A549 (cell line): ENCODE results near the gene PLCB1. TPM values are rescaled to one million over a fixed set of nuclear protein-coding genes. Genes with fewer than 3 reads are reported as not detected.
A peak's percentile ranks its signal among the peaks of the same experiment; 100 is the strongest.

Source experiments
- ATAC-seq, 2 experiments: fragments of 200-7000 bp in 1 of 2; fragments of >200 bp in 1 of 2; cut with Nextera tagmentation in 1 of 2; cut with Tn5 transposase in 1 of 2; 3 replicates each; pipeline versions ENCODE4 v1.8.0 to v1.9.1; 2018 to 2020; ENCODE audit warnings: mild to moderate bottlenecking in 1 of 2, moderate library complexity in 1 of 2
- CTCF ChIA-PET: fragments of 300-600 bp; sonication (Branson Sonifier 250); formaldehyde crosslinking; extraction: SDS; loops from one replicate; lab custom pipeline; 2021; ENCODE audit warnings: antibody characterized with exemption, inconsistent platforms; lab: Yijun Ruan, JAX
- POLR2A ChIA-PET: fragments of 350-600 bp; formaldehyde crosslinking; extraction: SDS; loops from one replicate; lab custom pipeline; 2021; ENCODE audit warnings: antibody characterized with exemption, inconsistent platforms; lab: Yijun Ruan, JAX
- DNase-seq, 2 experiments: peaks; one replicate each; pipeline versions ENCODE4 v3.0.0 to v3.0.0-alpha.2; 2011 to 2016; ENCODE audit warnings: low read depth in 1 of 2, low spot score in 1 of 2
- FAIRE-seq: peaks from 2 replicates; lab custom pipeline; 2011; peaks lifted over from hg19 to GRCh38; lab: Jason Lieb, UNC
- H3K27ac ChIP-seq, 2 experiments: fragments of >200 bp; sonication (Bioruptor Twin); formaldehyde crosslinking; 3 replicates each; pipeline ENCODE4 v1.5.1; 2016 to 2017
- H3K4me1 ChIP-seq: fragments of >200 bp; sonication (Bioruptor Twin); formaldehyde crosslinking; 3 replicates; pipeline ENCODE4 v1.6.1; 2016
- H3K4me2 ChIP-seq: fragments of >200 bp; sonication (Bioruptor Twin); formaldehyde crosslinking; 3 replicates; pipeline ENCODE4 v1.6.1; 2016
- H3K4me3 ChIP-seq: fragments of >200 bp; sonication (Bioruptor Twin); formaldehyde crosslinking; 3 replicates; pipeline ENCODE4 v1.5.1; 2016
- H3K9me3 ChIP-seq: fragments of >200 bp; sonication (Bioruptor Twin); formaldehyde crosslinking; 3 replicates; pipeline ENCODE4 v1.6.1; 2016
- BHLHE40 ChIP-seq: IDR thresholded peaks from 2 replicates; pipeline ENCODE4 v1.6.1; 2012; ENCODE audit warnings: low read depth, low read length, inconsistent platforms
- CBX2 ChIP-seq: fragments of 200-600 bp; sonication (generic); IDR thresholded peaks from 2 replicates; pipeline ENCODE4 v1.6.1; 2016; ENCODE audit warnings: low read depth, mild to moderate bottlenecking, borderline replicate concordance
- EHF ChIP-seq: fragments of 250-450 bp; sonication (Bioruptor Pico); IDR thresholded peaks from 2 replicates; pipeline ENCODE4 v1.5.0; 2020; ENCODE audit warnings: mild to moderate bottlenecking
- EP300 ChIP-seq, 2 experiments: fragments of >200 bp; sonication (Bioruptor Twin); formaldehyde crosslinking; IDR thresholded peaks; 2 replicates in 1 of 2; 3 replicates in 1 of 2; pipeline ENCODE4 v1.6.1; 2016 to 2017
- FOSB ChIP-seq: fragments of 250-450 bp; sonication (Bioruptor Pico); IDR thresholded peaks from 2 replicates; pipeline ENCODE4 v1.5.0; 2020; ENCODE audit warnings: mild to moderate bottlenecking, moderate library complexity
- FOXS1 ChIP-seq: fragments of 250-450 bp; sonication (Bioruptor Pico); IDR thresholded peaks from 2 replicates; pipeline ENCODE4 v1.5.0; 2020; ENCODE audit warnings: mild to moderate bottlenecking, moderate library complexity
- HEYL ChIP-seq: fragments of 250-450 bp; sonication (Bioruptor Pico); IDR thresholded peaks from 2 replicates; pipeline ENCODE4 v1.8.0; 2021; ENCODE audit warnings: mild to moderate bottlenecking, moderate library complexity
- HOXB5 ChIP-seq: fragments of 250-450 bp; sonication (Bioruptor Pico); IDR thresholded peaks from 2 replicates; pipeline ENCODE4 v1.5.0; 2020; ENCODE audit warnings: mild to moderate bottlenecking, moderate library complexity
- JUN ChIP-seq, 2 experiments: fragments of >200 bp; sonication (Bioruptor Twin); formaldehyde crosslinking; IDR thresholded peaks; 2 replicates in 1 of 2; 3 replicates in 1 of 2; pipeline ENCODE4 v1.6.1; 2016 to 2017
- JUNB ChIP-seq: fragments of >200 bp; sonication (Bioruptor Twin); formaldehyde crosslinking; IDR thresholded peaks from 2 replicates; pipeline ENCODE4 v1.6.1; 2016
- KDM1A ChIP-seq: fragments of 200-600 bp; sonication (generic); IDR thresholded peaks from 2 replicates; pipeline ENCODE4 v1.6.1; 2016; ENCODE audit warnings: low read depth, mild to moderate bottlenecking
- MAX ChIP-seq: IDR thresholded peaks from 2 replicates; pipeline ENCODE4 v1.6.1; 2012
- MAZ ChIP-seq: fragments of 150-350 bp; IDR thresholded peaks from 2 replicates; pipeline ENCODE4 v1.6.1; 2014; ENCODE audit warnings: antibody characterized with exemption, low read depth, low read length, borderline replicate concordance
- NR3C1 ChIP-seq: fragments of >200 bp; sonication (Bioruptor Twin); formaldehyde crosslinking; IDR thresholded peaks from 3 replicates; pipeline ENCODE4 v1.6.1; 2017
- PHF8 ChIP-seq: fragments of 200-600 bp; sonication (generic); IDR thresholded peaks from 2 replicates; pipeline ENCODE4 v1.6.1; 2016; ENCODE audit warnings: low read depth, mild to moderate bottlenecking, antibody characterized with exemption, moderate library complexity, borderline replicate concordance
- POLR2A ChIP-seq: IDR thresholded peaks from 2 replicates; pipeline ENCODE4 v1.6.1; 2012; ENCODE audit warnings: mild to moderate bottlenecking, low read length
- RAD21 ChIP-seq, 2 experiments: fragments of >200 bp in 1 of 2; sonication (Bioruptor Twin) in 1 of 2; formaldehyde crosslinking in 1 of 2; IDR thresholded peaks in 1 of 2; conservative IDR thresholded peaks in 1 of 2; 2 replicates in 1 of 2; 3 replicates in 1 of 2; pipeline ENCODE4 v1.6.1; 2012 to 2018; ENCODE audit warnings: inconsistent platforms in 1 of 2
- RARB ChIP-seq: fragments of 250-450 bp; sonication (Bioruptor Pico); IDR thresholded peaks from 2 replicates; pipeline ENCODE4 v1.8.0; 2021; ENCODE audit warnings: mild to moderate bottlenecking, moderate library complexity
- RCOR1 ChIP-seq: fragments of 150-350 bp; IDR thresholded peaks from 2 replicates; pipeline ENCODE4 v1.6.1; 2014; ENCODE audit warnings: antibody characterized with exemption, low read length, low read depth
- SREBF2 ChIP-seq: fragments of 450-650 bp; IDR thresholded peaks from 2 replicates; pipeline ENCODE4 v1.6.1; 2014; ENCODE audit warnings: mild to moderate bottlenecking, moderate library complexity
- TP53 ChIP-seq: fragments of 250-450 bp; sonication (Bioruptor Pico); IDR thresholded peaks from 2 replicates; pipeline ENCODE4 v1.5.0; 2021; ENCODE audit warnings: mild to moderate bottlenecking, moderate library complexity
- ZFP36 ChIP-seq: fragments of 450-650 bp; IDR thresholded peaks from 2 replicates; pipeline ENCODE4 v1.6.1; 2014; ENCODE audit warnings: borderline replicate concordance; ENCODE audit not compliant: partially characterized antibody
- ZNF302 ChIP-seq: fragments of 250-450 bp; sonication (Bioruptor Pico); IDR thresholded peaks from 2 replicates; pipeline ENCODE4 v1.9.0; 2021; ENCODE audit warnings: inconsistent platforms, mild to moderate bottlenecking, moderate library complexity
- whole genome bisulfite sequencing: methylation state at CpG from one replicate; pipeline ENCODE4 v1.1.6; 2017; ENCODE audit errors: missing lambda C conversion rate; 5-methylcytosine and 5-hydroxymethylcytosine counted together
- polyA plus RNA-seq, 4 experiments: library from polyadenylated mRNA; depleted of rRNA in 3 of 4; stranded (reverse); fragments of >200 nt; fragmentation: RNase III in 1 of 4; extraction: RNeasy Plus Mini Kit Qiagen cat#74134 plus additional on column Dnase treatment in 1 of 4; gene quantifications; 2 replicates in 3 of 4; 3 replicates in 1 of 4; pipeline ENCODE4 v1.2.3, GENCODE V29; 2011 to 2017
- TF ChIP-seq, protein P1 (sequence below): IDR thresholded peaks from 2 replicates; pipeline ENCODE4 v1.6.1; 2012
- TF ChIP-seq, protein P2 (sequence below): IDR thresholded peaks from 2 replicates; pipeline ENCODE4 v1.6.1; 2012; ENCODE audit warnings: low read depth, borderline replicate concordance
- TF ChIP-seq, protein P3 (sequence below): fragments of 450-650 bp; IDR thresholded peaks from 2 replicates; pipeline ENCODE4 v1.6.1; 2014; ENCODE audit warnings: antibody characterized with exemption

PLCB1 gene
- polyA plus RNA-seq, 2 of the 4 experiments (the other 2 are of a cell fraction) = 0.97 to 6.3 TPM

- TF ChIP-seq EHF (CRISPR knock-in tag) (no peak), RCOR1 (no peak), FOSB (CRISPR knock-in tag) (no peak), JUN (IDR thresholded peaks at IDR 0.05) (no peak), BHLHE40 (no peak), EP300 (IDR thresholded peaks at IDR 0.05) (no peak), POLR2A (no peak)
- TF ChIP-seq, all 56 proteins: peak for 0
Observed at GRCh38 chr20:8855315-8855714, 723.2 kb downstream of the PLCB1 start (continued).

DNA sequence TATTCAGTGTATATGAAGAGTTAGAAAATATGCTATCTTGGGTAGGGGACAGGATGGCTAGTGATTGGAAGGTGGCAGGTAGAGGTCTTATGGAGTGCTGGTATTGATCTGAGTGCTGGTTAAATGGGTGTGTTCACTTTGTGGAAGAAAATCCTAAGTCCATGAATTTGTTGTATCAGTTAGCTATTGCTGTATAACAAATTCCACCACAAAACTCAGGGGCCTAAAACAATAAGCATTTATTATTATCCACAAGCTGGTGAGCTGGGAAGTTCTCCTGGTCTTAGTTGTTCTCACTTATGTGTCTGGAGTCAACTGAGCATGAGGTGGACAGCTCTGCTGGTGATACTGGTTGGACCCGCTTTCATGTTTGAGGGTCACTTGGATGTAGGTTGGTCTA lies 724.6 kb downstream of the PLCB1 start:
- POLR2A ChIA-PET = no interaction called here
- DNase-seq (no peak), FAIRE-seq (no peak)
- 100% methylated on average over 1 of the region's 1 CpG for WGBS
- Histone ChIP-seq H3K4me1 (peaks cover 37% of the 10 kb centered on the region), H3K4me2 (no peak overlapping the region), H3K4me3 (no peak overlapping the region)
- TF ChIP-seq, protein P1, sequence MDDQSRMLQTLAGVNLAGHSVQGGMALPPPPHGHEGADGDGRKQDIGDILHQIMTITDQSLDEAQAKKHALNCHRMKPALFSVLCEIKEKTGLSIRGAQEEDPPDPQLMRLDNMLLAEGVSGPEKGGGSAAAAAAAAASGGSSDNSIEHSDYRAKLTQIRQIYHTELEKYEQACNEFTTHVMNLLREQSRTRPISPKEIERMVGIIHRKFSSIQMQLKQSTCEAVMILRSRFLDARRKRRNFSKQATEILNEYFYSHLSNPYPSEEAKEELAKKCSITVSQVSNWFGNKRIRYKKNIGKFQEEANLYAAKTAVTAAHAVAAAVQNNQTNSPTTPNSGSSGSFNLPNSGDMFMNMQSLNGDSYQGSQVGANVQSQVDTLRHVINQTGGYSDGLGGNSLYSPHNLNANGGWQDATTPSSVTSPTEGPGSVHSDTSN = no peak
- no peak for TF ChIP-seq TP53 (CRISPR knock-in tag)
- no peak for TF ChIP-seq MAX
- no peak for TF ChIP-seq CBX2
- TF ChIP-seq RARB = no peak
- TF ChIP-seq, all 56 proteins: peak for 0
- no peak for ATAC-seq
- CTCF ChIA-PET = interaction anchor here (4.3 kb wide), 1 partner anchor 502 kb away, joined by 71 read pairs; no protein-coding TSS in a partner anchor
- Histone ChIP-seq H3K27ac (0 out of 6 replicates have a peak overlapping the region, but pooled peaks of 1 of the 2 experiments have one; percentile 1), H3K9me3 (peaks cover 8% of the 10 kb centered on the region; the same call in 2 of the 3 replicates)

GRCh38 chr20:8858181-8858787 lies 726.2 kb downstream of the PLCB1 start:
- no peak overlapping the region for H3K4me2 ChIP-seq
- POLR2A ChIA-PET = no interaction called here
- TF ChIP-seq, protein P2, sequence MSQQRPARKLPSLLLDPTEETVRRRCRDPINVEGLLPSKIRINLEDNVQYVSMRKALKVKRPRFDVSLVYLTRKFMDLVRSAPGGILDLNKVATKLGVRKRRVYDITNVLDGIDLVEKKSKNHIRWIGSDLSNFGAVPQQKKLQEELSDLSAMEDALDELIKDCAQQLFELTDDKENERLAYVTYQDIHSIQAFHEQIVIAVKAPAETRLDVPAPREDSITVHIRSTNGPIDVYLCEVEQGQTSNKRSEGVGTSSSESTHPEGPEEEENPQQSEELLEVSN = no peak
- TF ChIP-seq EHF (CRISPR knock-in tag) (no peak), ZFP36 (no peak), JUNB (no peak), PHF8 (no peak), HOXB5 (CRISPR knock-in tag) (no peak), RAD21 (conservative IDR thresholded peaks at IDR 0.05 in 1 of 2, IDR thresholded peaks at IDR 0.05 in 1 of 2) (no peak), FOXS1 (CRISPR knock-in tag) (no peak), MAZ (no peak), RCOR1 (no peak), TP53 (CRISPR knock-in tag) (no peak), HEYL (CRISPR knock-in tag) (no peak), NR3C1 (no peak), ZNF302 (CRISPR knock-in tag) (no peak), SREBF2 (no peak), KDM1A (no peak)
- TF ChIP-seq, protein P3, sequence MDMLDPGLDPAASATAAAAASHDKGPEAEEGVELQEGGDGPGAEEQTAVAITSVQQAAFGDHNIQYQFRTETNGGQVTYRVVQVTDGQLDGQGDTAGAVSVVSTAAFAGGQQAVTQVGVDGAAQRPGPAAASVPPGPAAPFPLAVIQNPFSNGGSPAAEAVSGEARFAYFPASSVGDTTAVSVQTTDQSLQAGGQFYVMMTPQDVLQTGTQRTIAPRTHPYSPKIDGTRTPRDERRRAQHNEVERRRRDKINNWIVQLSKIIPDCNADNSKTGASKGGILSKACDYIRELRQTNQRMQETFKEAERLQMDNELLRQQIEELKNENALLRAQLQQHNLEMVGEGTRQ = no peak
- TF ChIP-seq, all 56 proteins: peak for 0
- no peak for ATAC-seq
- 67% methylated on average over 4 of the region's 4 CpGs for WGBS
- no peak overlapping the region for H3K27ac ChIP-seq
- peaks cover 37% of the 10 kb centered on the region for H3K4me1 ChIP-seq
- no peak overlapping the region for H3K4me3 ChIP-seq
- CTCF ChIA-PET = interaction anchor here (0.7 to 3.6 kb wide), 3 partner anchors 68 to 552 kb away, joined by 3 to 26 read pairs (median 3); no protein-coding TSS in a partner anchor
- peak; percentile 39 for FAIRE-seq
- no peak for DNase-seq
- peaks cover 8% of the 10 kb centered on the region; the same call in 2 of the 3 replicates for H3K9me3 ChIP-seq
